ENCODE results near the gene FAM120C. TPM values are rescaled to one million over a fixed set of nuclear protein-coding genes. Genes with fewer than 3 reads are reported as not detected.

Gene FAM120C
- total RNA-seq, 4 donors from 2014 or later: 4.7 to 12.8 (median 10.9) TPM

DNA sequence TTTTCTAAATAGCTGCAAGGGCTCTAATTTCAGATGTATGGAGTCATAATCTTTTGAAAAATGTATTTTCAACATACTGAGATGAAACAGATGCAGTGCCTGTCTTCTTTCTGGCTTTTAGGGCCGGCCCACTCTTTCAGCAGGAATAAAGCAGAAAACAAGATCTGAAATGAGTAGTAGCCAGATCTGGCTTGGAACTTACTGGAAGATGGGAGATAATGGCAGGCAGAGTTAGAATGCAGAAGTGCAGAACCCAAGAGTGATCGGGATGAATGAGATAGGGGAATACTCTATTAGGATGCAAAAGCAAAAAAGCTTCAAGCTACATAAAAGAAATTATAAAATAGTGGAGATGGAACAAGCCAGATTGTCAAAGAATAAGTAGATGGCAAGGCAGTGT is 1.4 kb upstream of the FAM120C start:
- Histone ChIP-seq H3K4me3 (no peak overlapping the region), H3K4me1 (peaks cover 23 to 27% of the 10 kb centered on the region in 2 donors), H3K9me3 (no peaks in the 10 kb centered on the region), H3K36me3 (no peaks in the 10 kb centered on the region), H3K27ac (no peak overlapping the region), H3K27me3 (no peaks in the 10 kb centered on the region)
- ATAC-seq (no peak), DNase-seq (no peak)
- intact Hi-C loops (cut with DNase I; ENCODE audit: low total_unique reads) (loop anchor here (5.0 kb wide), 3 partner anchors 258 to 502 kb away; partner anchors contain the start of gene TSR2), in situ Hi-C loops (cut with MboI; ENCODE audit: low sequenced_read_pairs in 4 of 4) (loop anchor here in 2 of 4 donors (25.0 kb wide), 1 partner anchor 353 kb away; the partner anchor contains the start of gene GNL3L (in 2 of the 2))
- TF ChIP-seq, protein P1, sequence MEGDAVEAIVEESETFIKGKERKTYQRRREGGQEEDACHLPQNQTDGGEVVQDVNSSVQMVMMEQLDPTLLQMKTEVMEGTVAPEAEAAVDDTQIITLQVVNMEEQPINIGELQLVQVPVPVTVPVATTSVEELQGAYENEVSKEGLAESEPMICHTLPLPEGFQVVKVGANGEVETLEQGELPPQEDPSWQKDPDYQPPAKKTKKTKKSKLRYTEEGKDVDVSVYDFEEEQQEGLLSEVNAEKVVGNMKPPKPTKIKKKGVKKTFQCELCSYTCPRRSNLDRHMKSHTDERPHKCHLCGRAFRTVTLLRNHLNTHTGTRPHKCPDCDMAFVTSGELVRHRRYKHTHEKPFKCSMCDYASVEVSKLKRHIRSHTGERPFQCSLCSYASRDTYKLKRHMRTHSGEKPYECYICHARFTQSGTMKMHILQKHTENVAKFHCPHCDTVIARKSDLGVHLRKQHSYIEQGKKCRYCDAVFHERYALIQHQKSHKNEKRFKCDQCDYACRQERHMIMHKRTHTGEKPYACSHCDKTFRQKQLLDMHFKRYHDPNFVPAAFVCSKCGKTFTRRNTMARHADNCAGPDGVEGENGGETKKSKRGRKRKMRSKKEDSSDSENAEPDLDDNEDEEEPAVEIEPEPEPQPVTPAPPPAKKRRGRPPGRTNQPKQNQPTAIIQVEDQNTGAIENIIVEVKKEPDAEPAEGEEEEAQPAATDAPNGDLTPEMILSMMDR (IDR thresholded peaks at IDR 0.05 in 4 of 5, conservative IDR thresholded peaks at IDR 0.05 in 1 of 5): no peak
- TF ChIP-seq POLR2A (IDR thresholded peaks at IDR 0.05): no peak

DNA sequence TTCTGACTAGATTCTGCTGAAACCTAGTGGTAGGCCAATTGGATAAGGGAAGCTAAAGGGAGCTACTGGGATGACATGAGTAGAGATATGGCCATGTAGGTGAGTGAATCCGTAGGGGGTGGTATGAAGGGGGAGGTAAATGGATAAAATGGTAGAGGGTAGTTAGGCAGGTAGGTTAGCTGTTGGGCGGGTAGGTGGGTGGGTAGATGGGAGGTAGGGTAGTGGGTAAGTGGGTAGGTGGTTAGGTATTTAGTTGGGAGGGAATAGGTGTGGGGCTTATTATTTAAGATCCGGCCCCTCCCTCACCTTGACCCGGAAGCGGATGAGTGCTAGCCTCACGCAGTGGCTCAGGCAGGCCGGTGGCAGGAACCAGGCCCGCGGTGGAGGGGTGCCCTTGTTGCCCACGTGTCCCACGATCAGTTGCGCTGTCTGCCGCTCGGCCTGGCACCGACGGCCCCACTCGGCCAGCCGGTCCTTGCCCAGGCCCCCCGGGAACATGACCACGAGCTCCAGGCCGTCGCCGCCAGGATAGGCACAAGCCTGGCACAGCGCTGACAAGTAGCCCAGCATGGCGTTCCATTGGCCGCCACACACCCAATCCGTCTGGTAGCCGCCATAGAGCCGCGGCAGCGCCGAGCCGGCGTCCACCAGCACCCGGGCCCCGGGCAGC is 725 bp downstream of the FAM120C start:
- TF ChIP-seq, protein P1 (IDR thresholded peaks at IDR 0.05 in 4 of 5, conservative IDR thresholded peaks at IDR 0.05 in 1 of 5): no peak
- peak in 1 of 2 donors; percentile 57 for TF ChIP-seq POLR2A (IDR thresholded peaks at IDR 0.05)
- H3K27ac ChIP-seq: peak overlapping the region; percentile 84 to 93 (median 88)
- in situ Hi-C loops (cut with MboI; ENCODE audit: low sequenced_read_pairs in 4 of 4) (loop anchor here in 2 of 4 donors (25.0 kb wide), 1 partner anchor 355 kb away; the partner anchor contains the start of gene GNL3L (in 2 of the 2)), intact Hi-C loops (cut with DNase I; ENCODE audit: low total_unique reads) (loop anchor here (2.0 to 5.0 kb wide), 6 partner anchors 138 to 978 kb away; partner anchors contain the start of genes PHF8 and TSR2)
- H3K4me1 ChIP-seq: peaks cover 33 to 38% of the 10 kb centered on the region in 2 donors
- ATAC-seq (peak; percentile 76 to 78), DNase-seq (peak; percentile 73)
- no peaks in the 10 kb centered on the region for H3K27me3 ChIP-seq
- H3K9me3 ChIP-seq: no peaks in the 10 kb centered on the region
- H3K36me3 ChIP-seq: no peaks in the 10 kb centered on the region
- H3K4me3 ChIP-seq: peak overlapping the region; percentile 69 to 75 (median 72)

GRCh38 chrX:54181202-54181953 is 1.7 kb downstream of the FAM120C start:
- no peaks in the 10 kb centered on the region for H3K9me3 ChIP-seq
- H3K4me1 ChIP-seq: peaks cover 38 to 44% of the 10 kb centered on the region in 2 donors
- H3K27me3 ChIP-seq: no peaks in the 10 kb centered on the region
- in situ Hi-C loops (cut with MboI; ENCODE audit: low sequenced_read_pairs in 4 of 4): loop anchor here in 2 of 4 donors (25.0 kb wide), 1 partner anchor 356 kb away; the partner anchor contains the start of gene GNL3L (in 2 of the 2)
- DNase-seq: no peak
- intact Hi-C loops (cut with DNase I; ENCODE audit: low total_unique reads): loop anchor here (5.0 kb wide), 3 partner anchors 261 to 499 kb away; partner anchors contain the start of gene TSR2
- no peaks in the 10 kb centered on the region for H3K36me3 ChIP-seq
- TF ChIP-seq POLR2A (IDR thresholded peaks at IDR 0.05): no peak
- TF ChIP-seq, protein P1 (IDR thresholded peaks at IDR 0.05 in 4 of 5, conservative IDR thresholded peaks at IDR 0.05 in 1 of 5): no peak
- peak overlapping the region; percentile 84 to 93 (median 88) for H3K27ac ChIP-seq
- ATAC-seq: no peak
- peak overlapping the region; percentile 69 to 75 (median 72) for H3K4me3 ChIP-seq

DNA sequence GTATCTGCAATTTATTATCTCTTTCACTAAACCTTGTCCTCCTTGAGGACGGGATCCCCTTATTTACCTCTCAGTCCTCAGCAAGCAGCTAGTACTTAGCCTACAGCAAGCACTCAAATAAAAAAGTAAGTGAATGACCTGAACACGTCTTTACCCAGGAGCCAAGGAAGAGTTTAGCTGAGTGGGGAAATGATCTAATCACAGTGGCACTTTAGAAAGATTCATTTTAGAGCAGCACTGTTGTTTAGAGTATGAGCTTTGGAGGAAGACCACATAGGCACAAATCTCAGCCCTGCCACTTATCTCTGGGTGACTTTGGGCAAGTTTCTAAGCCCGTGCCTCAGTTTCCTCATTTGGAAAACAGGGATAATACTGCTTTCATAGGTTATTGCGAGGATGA is 2.7 kb downstream of the FAM120C start:
- TF ChIP-seq, protein P1 (IDR thresholded peaks at IDR 0.05 in 4 of 5, conservative IDR thresholded peaks at IDR 0.05 in 1 of 5): no peak
- no peak for TF ChIP-seq POLR2A (IDR thresholded peaks at IDR 0.05)
- Histone ChIP-seq H3K27ac (no peak overlapping the region), H3K4me1 (peaks cover 38 to 44% of the 10 kb centered on the region in 2 donors), H3K36me3 (no peaks in the 10 kb centered on the region), H3K4me3 (no peak overlapping the region), H3K9me3 (no peaks in the 10 kb centered on the region), H3K27me3 (no peaks in the 10 kb centered on the region)
- no peak for ATAC-seq
- no peak for DNase-seq
- in situ Hi-C loops (cut with MboI; ENCODE audit: low sequenced_read_pairs in 4 of 4) (loop anchor here in 2 of 4 donors (25.0 kb wide), 1 partner anchor 357 kb away; the partner anchor contains the start of gene GNL3L (in 2 of the 2)), intact Hi-C loops (cut with DNase I; ENCODE audit: low total_unique reads) (loop anchor here (5.0 kb wide), 3 partner anchors 262 to 498 kb away; partner anchors contain the start of gene TSR2)
